Pulmonary artery endothelial cell (primary cell): Measurements from ENCODE around the gene CTR9. TPM values are rescaled to one million over a fixed set of nuclear protein-coding genes. Genes with fewer than 3 reads are reported as not detected.

ENCODE experiments used
- DNase-seq: peaks from one replicate; pipeline ENCODE4 v3.0.0-alpha.2; 2011; ENCODE audit warnings: low read depth, low spot score
- total RNA-seq: library from RNA; depleted of rRNA; stranded (reverse); fragments of >200 nt; gene quantifications from 2 replicates; pipeline ENCODE4 v1.2.3, GENCODE V29; 2014

Gene CTR9
- 30.2 and 46.3 TPM in 2 replicates for total RNA-seq

GRCh38 chr11:10750838-10751580, at the start of gene CTR9:
Gene CTR9, plus strand, starts transcription at chr11:10751246. Its CDS starts 167 bp downstream, at chr11:10751413.
- peak; percentile 79 for DNase-seq

- DNase-seq = no peak
Measured at GRCh38 chr11:10701982-10702381, 49.1 kb upstream of the CTR9 start.

- no peak for DNase-seq
Measured at GRCh38 chr11:10708131-10708530, 42.9 kb upstream of the CTR9 start.

- no peak for DNase-seq
Measured at GRCh38 chr11:10709299-10710086, 41.6 kb upstream of the CTR9 start.

GRCh38 chr11:10715571-10715970, 35.5 kb upstream of the CTR9 start:
- no peak for DNase-seq

GRCh38 chr11:10716122-10716521, 34.9 kb upstream of the CTR9 start:
- no peak for DNase-seq

- no peak for DNase-seq
Measured at GRCh38 chr11:10716543-10717259, 34.3 kb upstream of the CTR9 start.

- DNase-seq = no peak
Measured at GRCh38 chr11:10719616-10720015, 31.4 kb upstream of the CTR9 start.

- DNase-seq = no peak
Measured at GRCh38 chr11:10720881-10721376, 30.1 kb upstream of the CTR9 start.

- no peak for DNase-seq
Measured at GRCh38 chr11:10722307-10722706, 28.7 kb upstream of the CTR9 start.

GRCh38 chr11:10725114-10725906, 25.7 kb upstream of the CTR9 start:
- no peak for DNase-seq

GRCh38 chr11:10725907-10726253, 25.2 kb upstream of the CTR9 start:
- no peak for DNase-seq

- no peak for DNase-seq
Measured at GRCh38 chr11:10727146-10727851, 23.7 kb upstream of the CTR9 start.

GRCh38 chr11:10728154-10728553, 22.9 kb upstream of the CTR9 start:
- DNase-seq = no peak

GRCh38 chr11:10728789-10729472, 22.1 kb upstream of the CTR9 start:
- no peak for DNase-seq

- DNase-seq = no peak
Measured at GRCh38 chr11:10730151-10730550, 20.9 kb upstream of the CTR9 start.

GRCh38 chr11:10731064-10731680, 19.9 kb upstream of the CTR9 start:
- DNase-seq = no peak

GRCh38 chr11:10735481-10736475, 15.3 kb upstream of the CTR9 start:
- DNase-seq = peak; percentile 85
